RWPE2 (cell line): Measurements from ENCODE around the gene RTP2.

Source experiments
- ATAC-seq: fragments of 200-7000 bp; cut with Tn5 transposase; 3 replicates; pipeline ENCODE4 v1.9.1; 2021; ENCODE audit warnings: low read depth
- DNase-seq: peaks from one replicate; pipeline ENCODE4 v3.0.0-alpha.2; 2020; ENCODE audit warnings: low spot score
- H3K27ac ChIP-seq: fragments of 450-650 bp; 2 replicates; pipeline ENCODE4 v1.5.1; 2017; ENCODE audit warnings: mild to moderate bottlenecking; ENCODE audit not compliant: poor library complexity, severe bottlenecking
- H3K27me3 ChIP-seq: fragments of 250-450 bp; sonication (Bioruptor Pico); 2 replicates; pipeline ENCODE4 v1.5.1; 2021; ENCODE audit warnings: mild to moderate bottlenecking, moderate library complexity; ENCODE audit not compliant: insufficient read depth, poor library complexity, severe bottlenecking
- H3K36me3 ChIP-seq: fragments of 250-450 bp; sonication (Bioruptor Pico); 2 replicates; pipeline ENCODE4 v1.5.1; 2020; ENCODE audit warnings: low read depth, mild to moderate bottlenecking, moderate library complexity
- H3K4me1 ChIP-seq: fragments of 250-450 bp; sonication (Bioruptor Pico); 2 replicates; pipeline ENCODE4 v1.5.1; 2021; ENCODE audit warnings: mild to moderate bottlenecking, moderate library complexity; ENCODE audit not compliant: insufficient read depth, poor library complexity, severe bottlenecking
- H3K4me3 ChIP-seq: fragments of 250-450 bp; sonication (Bioruptor Pico); 2 replicates; pipeline ENCODE4 v1.5.1; 2021; ENCODE audit warnings: mild to moderate bottlenecking, moderate library complexity; ENCODE audit not compliant: severe bottlenecking
- H3K9me3 ChIP-seq: fragments of 250-450 bp; sonication (Bioruptor Pico); 2 replicates; pipeline ENCODE4 v1.5.1; 2021; ENCODE audit warnings: mild to moderate bottlenecking, moderate library complexity; ENCODE audit not compliant: severe bottlenecking
- CTCF ChIP-seq: fragments of 450-650 bp; IDR thresholded peaks from one replicate; pipeline ENCODE4 v1.5.1; 2017; ENCODE audit warnings: mild to moderate bottlenecking, moderate library complexity; ENCODE audit not compliant: poor library complexity, severe bottlenecking

RTP2 gene

GRCh38 chr3:187665764-187666402 is 36.5 kb downstream of the RTP2 start:
- Histone ChIP-seq H3K36me3 (no peaks in the 10 kb centered on the region), H3K4me3 (no peak overlapping the region), H3K4me1 (no peaks in the 10 kb centered on the region), H3K9me3 (no peaks in the 10 kb centered on the region), H3K27me3 (peaks cover 27% of the 10 kb centered on the region), H3K27ac (no peak overlapping the region)
- DNase-seq (no peak), ATAC-seq (no peak)
- no peak for TF ChIP-seq CTCF

DNA sequence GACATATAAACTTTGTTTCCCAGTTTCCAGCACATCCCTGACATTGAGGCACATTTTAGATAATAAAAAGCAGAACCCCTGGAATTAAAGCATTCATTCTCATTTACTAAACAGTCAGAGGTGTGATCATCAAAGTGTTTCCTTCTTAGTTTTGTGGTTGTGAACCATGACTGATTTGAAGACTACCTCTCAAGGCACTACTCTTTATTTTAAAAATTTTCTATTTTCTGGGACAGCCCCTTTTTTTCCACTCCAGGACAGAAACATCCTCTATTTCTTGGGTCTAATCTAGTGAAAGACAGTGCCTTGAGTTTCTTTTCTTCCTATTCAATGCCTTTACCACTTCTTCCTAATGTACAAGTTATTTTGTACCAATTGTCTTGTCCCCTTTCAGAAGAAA is 37.3 kb downstream of the RTP2 start:
- Histone ChIP-seq H3K4me3 (no peak overlapping the region), H3K27me3 (peaks cover 20% of the 10 kb centered on the region), H3K4me1 (no peaks in the 10 kb centered on the region), H3K9me3 (no peaks in the 10 kb centered on the region), H3K27ac (no peak overlapping the region), H3K36me3 (no peaks in the 10 kb centered on the region)
- no peak for ATAC-seq
- DNase-seq = no peak
- TF ChIP-seq CTCF = no peak

DNA sequence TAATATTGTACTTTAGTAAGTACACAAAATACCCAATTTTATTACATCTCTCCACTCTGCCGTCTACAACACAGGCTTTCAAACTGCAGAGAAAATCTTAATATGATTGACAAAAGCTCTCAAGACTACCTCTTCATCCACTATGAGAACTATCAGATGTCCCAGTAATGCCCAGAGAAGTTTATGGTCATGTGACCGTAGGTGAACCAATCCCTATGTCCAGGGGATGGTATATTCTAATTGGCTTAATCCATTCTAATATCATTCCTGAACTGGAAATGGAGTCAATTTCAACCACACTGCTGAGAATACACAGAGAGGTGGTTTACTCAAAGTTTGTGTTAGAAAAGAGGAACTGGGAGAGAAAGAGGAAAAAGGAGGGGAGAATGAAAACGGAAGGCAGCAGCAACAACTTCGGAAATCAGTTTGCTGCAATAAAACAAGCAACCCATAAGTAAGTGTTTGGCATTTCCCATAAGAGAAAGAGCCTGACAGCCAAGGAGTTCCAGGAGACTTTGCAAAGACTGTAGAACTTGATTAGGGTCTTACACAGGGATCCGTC is 39.4 kb downstream of the RTP2 start:
- Histone ChIP-seq H3K4me3 (no peak overlapping the region), H3K27ac (no peak overlapping the region), H3K4me1 (no peaks in the 10 kb centered on the region), H3K9me3 (no peaks in the 10 kb centered on the region), H3K36me3 (no peaks in the 10 kb centered on the region), H3K27me3 (peaks cover 3% of the 10 kb centered on the region)
- DNase-seq (no peak), ATAC-seq (no peak)
- no peak for TF ChIP-seq CTCF

DNA sequence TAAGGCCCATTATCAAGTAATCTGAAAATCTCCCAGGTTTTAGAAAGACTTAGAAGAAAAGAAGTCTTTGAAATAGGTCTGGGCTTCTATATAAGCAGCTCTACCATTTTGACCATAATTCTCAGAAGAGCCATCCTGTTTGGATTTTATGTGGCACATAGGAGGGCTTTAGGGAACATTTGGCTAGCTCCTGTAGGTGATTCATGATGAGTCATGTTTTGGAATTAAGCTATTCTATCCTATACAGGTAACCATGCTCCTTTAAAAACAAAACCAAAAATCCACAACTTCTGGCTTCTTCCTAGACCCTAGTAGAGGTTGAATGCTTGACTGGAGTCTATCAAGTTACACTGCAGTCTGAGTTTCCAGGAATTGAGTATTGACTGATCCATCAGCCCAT is 41.1 kb downstream of the RTP2 start:
- H3K9me3 ChIP-seq = no peaks in the 10 kb centered on the region
- no peak overlapping the region for H3K4me3 ChIP-seq
- no peak overlapping the region for H3K27ac ChIP-seq
- peak; percentile 59 for ATAC-seq
- H3K36me3 ChIP-seq = no peaks in the 10 kb centered on the region
- no peak for DNase-seq
- H3K4me1 ChIP-seq = no peaks in the 10 kb centered on the region
- TF ChIP-seq CTCF = no peak
- no peaks in the 10 kb centered on the region for H3K27me3 ChIP-seq

DNA sequence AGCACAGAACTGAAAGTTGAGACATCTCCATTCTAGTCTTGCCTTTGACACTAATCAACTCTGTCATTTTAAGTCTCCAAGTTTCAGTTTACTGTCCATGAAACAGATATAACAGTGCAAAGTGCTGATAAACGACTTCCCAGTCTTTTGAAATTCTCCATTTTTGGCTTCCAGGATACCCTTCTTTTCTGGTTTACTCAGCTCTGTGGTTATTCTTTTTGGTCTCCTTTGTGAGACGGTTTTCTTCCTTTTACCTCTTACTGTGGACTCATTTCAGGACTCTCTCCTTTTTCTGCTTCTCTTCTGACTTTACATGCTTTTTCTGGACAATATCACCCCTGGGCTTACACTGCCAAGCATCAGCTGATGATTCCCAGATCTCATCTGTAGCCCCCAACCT is 51.1 kb downstream of the RTP2 start:
- peaks cover 8% of the 10 kb centered on the region for H3K27me3 ChIP-seq
- H3K36me3 ChIP-seq = no peaks in the 10 kb centered on the region
- H3K4me1 ChIP-seq = no peaks in the 10 kb centered on the region
- H3K27ac ChIP-seq = no peak overlapping the region
- no peaks in the 10 kb centered on the region for H3K9me3 ChIP-seq
- no peak for DNase-seq
- no peak for ATAC-seq
- TF ChIP-seq CTCF = no peak
- no peak overlapping the region for H3K4me3 ChIP-seq
